ENCODE measurements around the gene ADA. TPM values are rescaled to one million over a fixed set of nuclear protein-coding genes. Genes with fewer than 3 reads are reported as not detected.
"Not testable (repeated sequence)": the region's sequence is repeated elsewhere in the genome, so short reads cannot be mapped to it uniquely, and the experiment has no call there.

Gene ADA
- total RNA-seq, 2 donors from 2014 or later, result 12.8 to 15.9 TPM

- Mint-ChIP-seq H3K27me3 (ENCODE audit: insufficient read depth) (peaks cover 39% of the 10 kb centered on the region), H3K4me1 (peaks cover 4% of the 10 kb centered on the region), H3K9me3 (peaks cover 26% of the 10 kb centered on the region), H3K4me3 (no peak overlapping the region), H3K27ac (no peak overlapping the region), H3K36me3 (ENCODE audit: low read depth) (no peaks in the 10 kb centered on the region)
- H3K4me3 ChIP-seq (ENCODE audit: low read length), result no peak overlapping the region
- 92 to 100% methylated on average over 1 to 2 of the region's 2 CpGs for WGBS, 2 experiments (ENCODE audit: insufficient coverage in 1 of 2, insufficient read length in 1 of 2)
- no peaks in the 10 kb centered on the region for H3K4me1 ChIP-seq (ENCODE audit: control insufficient read depth, insufficient read depth, low read length)
- H3K36me3 ChIP-seq (ENCODE audit: control insufficient read depth, insufficient read depth, low read length), result no peaks in the 10 kb centered on the region
- no peak overlapping the region for H3K9ac ChIP-seq (ENCODE audit: extremely low read depth, low read length, poor library complexity, severe bottlenecking)
- H3K27ac ChIP-seq (ENCODE audit: low read depth, low read length), result no peak overlapping the region
- no peaks in the 10 kb centered on the region for H3K9me3 ChIP-seq (ENCODE audit: control insufficient read depth, low read length)
- no peak for DNase-seq
- TF ChIP-seq CTCF (conservative IDR thresholded peaks at IDR 0.05), result no peak
- H3K27me3 ChIP-seq (ENCODE audit: control insufficient read depth, insufficient read depth, low read length, poor library complexity, severe bottlenecking), result no peaks in the 10 kb centered on the region
Measured at GRCh38 chr20:44657875-44658274, 6.4 kb upstream of the ADA start.

- Histone ChIP-seq H3K27me3 (ENCODE audit: control insufficient read depth, insufficient read depth, low read length, poor library complexity, severe bottlenecking) (no peaks in the 10 kb centered on the region), H3K9me3 (ENCODE audit: control insufficient read depth, low read length) (no peaks in the 10 kb centered on the region), H3K4me3 (ENCODE audit: low read length) (no peak overlapping the region), H3K27ac (ENCODE audit: low read depth, low read length) (no peak overlapping the region), H3K9ac (ENCODE audit: extremely low read depth, low read length, poor library complexity, severe bottlenecking) (no peak overlapping the region), H3K4me1 (ENCODE audit: control insufficient read depth, insufficient read depth, low read length) (no peaks in the 10 kb centered on the region), H3K36me3 (ENCODE audit: control insufficient read depth, insufficient read depth, low read length) (no peaks in the 10 kb centered on the region)
- no peak overlapping the region for H3K4me3 Mint-ChIP-seq
- TF ChIP-seq CTCF (conservative IDR thresholded peaks at IDR 0.05), result no peak
- DNase-seq, result peak; percentile 46
- H3K9me3 Mint-ChIP-seq, result peaks cover 26% of the 10 kb centered on the region
- no peaks in the 10 kb centered on the region for H3K36me3 Mint-ChIP-seq (ENCODE audit: low read depth)
- H3K27me3 Mint-ChIP-seq (ENCODE audit: insufficient read depth), result peaks cover 47% of the 10 kb centered on the region
- 76 to 93% methylated on average over 2 to 3 of the region's 3 CpGs for WGBS, 2 experiments (ENCODE audit: insufficient coverage in 1 of 2, insufficient read length in 1 of 2)
- no peak overlapping the region for H3K27ac Mint-ChIP-seq
- H3K4me1 Mint-ChIP-seq, result peaks cover 8% of the 10 kb centered on the region
Measured at GRCh38 chr20:44656448-44656847, 4.9 kb upstream of the ADA start.

GRCh38 chr20:44654210-44654609 is 2.7 kb upstream of the ADA start:
- Mint-ChIP-seq H3K9me3 (peaks cover 21% of the 10 kb centered on the region), H3K27me3 (ENCODE audit: insufficient read depth) (peaks cover 40% of the 10 kb centered on the region)
- WGBS, 2 experiments (ENCODE audit: insufficient coverage in 1 of 2, insufficient read length in 1 of 2), result 94 to 100% methylated on average over 3 to 5 of the region's 5 CpGs
- not testable (repeated sequence) for H3K27ac Mint-ChIP-seq; H3K9ac ChIP-seq (ENCODE audit: extremely low read depth, low read length, poor library complexity, severe bottlenecking); H3K27me3 ChIP-seq (ENCODE audit: control insufficient read depth, insufficient read depth, low read length, poor library complexity, severe bottlenecking); H3K4me1 ChIP-seq (ENCODE audit: control insufficient read depth, insufficient read depth, low read length); H3K4me3 Mint-ChIP-seq; H3K4me1 Mint-ChIP-seq; H3K36me3 ChIP-seq (ENCODE audit: control insufficient read depth, insufficient read depth, low read length); H3K9me3 ChIP-seq (ENCODE audit: control insufficient read depth, low read length); DNase-seq; H3K36me3 Mint-ChIP-seq (ENCODE audit: low read depth); H3K27ac ChIP-seq (ENCODE audit: low read depth, low read length); H3K4me3 ChIP-seq (ENCODE audit: low read length)

DNA sequence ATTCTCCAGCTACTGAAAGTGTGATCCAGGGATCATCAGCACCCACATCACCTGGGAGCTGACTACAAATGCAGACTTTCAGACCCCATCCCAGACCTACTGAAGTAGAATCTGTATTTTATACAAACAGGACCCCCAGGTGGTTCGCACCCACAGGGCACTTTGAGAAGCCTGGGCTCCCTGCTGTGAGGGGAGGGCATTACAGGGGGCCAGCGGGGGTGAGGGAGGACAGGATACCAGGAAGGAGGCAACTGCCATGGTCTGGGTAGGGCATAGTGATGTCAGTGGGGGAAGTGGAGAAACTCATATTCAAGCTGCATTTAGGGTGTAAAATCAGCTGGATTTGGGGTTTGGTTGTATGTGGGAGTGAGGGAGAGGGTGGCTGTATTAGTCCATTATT is 2.0 kb upstream of the ADA start:
- 84% methylated on average over 2 of the region's 2 CpGs; no CpG with 5 or more reads in 1 of the 2 experiments for WGBS, 2 experiments (ENCODE audit: insufficient coverage in 1 of 2, insufficient read length in 1 of 2)

More for the DNA sequence above, 2.0 kb upstream of the ADA start:
- H3K4me3 Mint-ChIP-seq, result no peak overlapping the region
- H3K27ac Mint-ChIP-seq, result no peak overlapping the region
- no peak for DNase-seq
- peaks cover 11% of the 10 kb centered on the region for H3K4me1 Mint-ChIP-seq
- TF ChIP-seq CTCF (conservative IDR thresholded peaks at IDR 0.05), result no peak
- peaks cover 21% of the 10 kb centered on the region for H3K9me3 Mint-ChIP-seq
- H3K4me1 ChIP-seq (ENCODE audit: control insufficient read depth, insufficient read depth, low read length), result no peaks in the 10 kb centered on the region
- H3K4me3 ChIP-seq (ENCODE audit: low read length), result no peak overlapping the region
- H3K27me3 ChIP-seq (ENCODE audit: control insufficient read depth, insufficient read depth, low read length, poor library complexity, severe bottlenecking), result no peaks in the 10 kb centered on the region
- no peaks in the 10 kb centered on the region for H3K9me3 ChIP-seq (ENCODE audit: control insufficient read depth, low read length)
- H3K27ac ChIP-seq (ENCODE audit: low read depth, low read length), result no peak overlapping the region
- peaks cover 36% of the 10 kb centered on the region for H3K27me3 Mint-ChIP-seq (ENCODE audit: insufficient read depth)
- H3K36me3 Mint-ChIP-seq (ENCODE audit: low read depth), result no peaks in the 10 kb centered on the region
- no peak overlapping the region for H3K9ac ChIP-seq (ENCODE audit: extremely low read depth, low read length, poor library complexity, severe bottlenecking)
- no peaks in the 10 kb centered on the region for H3K36me3 ChIP-seq (ENCODE audit: control insufficient read depth, insufficient read depth, low read length)
